A549 (cell line): ENCODE data around the gene HOXB3.

Source experiments
- CEBPB ChIP-seq, 2 experiments: fragments of >200 bp in 1 of 2; sonication (Bioruptor Twin) in 1 of 2; formaldehyde crosslinking in 1 of 2; IDR thresholded peaks; 2 replicates each; pipeline ENCODE4 v1.6.1; 2012 to 2016
- HOXB13 ChIP-seq: fragments of 250-450 bp; sonication (Bioruptor Pico); IDR thresholded peaks from 2 replicates; pipeline ENCODE4 v1.5.0; 2020; ENCODE audit warnings: low read depth, mild to moderate bottlenecking, moderate library complexity
- JUN ChIP-seq, 2 experiments: fragments of >200 bp; sonication (Bioruptor Twin); formaldehyde crosslinking; IDR thresholded peaks; 2 replicates in 1 of 2; 3 replicates in 1 of 2; pipeline ENCODE4 v1.6.1; 2016 to 2017
- PHF8 ChIP-seq: fragments of 200-600 bp; sonication (generic); IDR thresholded peaks from 2 replicates; pipeline ENCODE4 v1.6.1; 2016; ENCODE audit warnings: low read depth, mild to moderate bottlenecking, antibody characterized with exemption, moderate library complexity, borderline replicate concordance
- POLR2A ChIP-seq: IDR thresholded peaks from 2 replicates; pipeline ENCODE4 v1.6.1; 2012; ENCODE audit warnings: mild to moderate bottlenecking, low read length
- SMC3 ChIP-seq: fragments of >200 bp; sonication (Bioruptor Twin); formaldehyde crosslinking; IDR thresholded peaks from 3 replicates; pipeline ENCODE4 v1.6.1; 2018; ENCODE audit warnings: inconsistent platforms
- SREBF2 ChIP-seq: fragments of 450-650 bp; IDR thresholded peaks from 2 replicates; pipeline ENCODE4 v1.6.1; 2014; ENCODE audit warnings: mild to moderate bottlenecking, moderate library complexity
- TF ChIP-seq, protein P1 (sequence below): fragments of >200 bp; sonication (Bioruptor Twin); formaldehyde crosslinking; IDR thresholded peaks from 3 replicates; pipeline ENCODE4 v1.5.1; 2016
- TF ChIP-seq, protein P2 (sequence below): IDR thresholded peaks from 2 replicates; pipeline ENCODE4 v1.6.1; 2012; ENCODE audit warnings: low read depth, borderline replicate concordance
- TF ChIP-seq, protein P3 (sequence below): fragments of 200-600 bp; sonication (generic); IDR thresholded peaks from 2 replicates; pipeline ENCODE4 v1.6.1; 2016; ENCODE audit warnings: antibody characterized with exemption, mild to moderate bottlenecking, moderate library complexity
- TF ChIP-seq, protein P4 (sequence below): IDR thresholded peaks from 2 replicates; pipeline ENCODE4 v1.6.1; 2012

DNA sequence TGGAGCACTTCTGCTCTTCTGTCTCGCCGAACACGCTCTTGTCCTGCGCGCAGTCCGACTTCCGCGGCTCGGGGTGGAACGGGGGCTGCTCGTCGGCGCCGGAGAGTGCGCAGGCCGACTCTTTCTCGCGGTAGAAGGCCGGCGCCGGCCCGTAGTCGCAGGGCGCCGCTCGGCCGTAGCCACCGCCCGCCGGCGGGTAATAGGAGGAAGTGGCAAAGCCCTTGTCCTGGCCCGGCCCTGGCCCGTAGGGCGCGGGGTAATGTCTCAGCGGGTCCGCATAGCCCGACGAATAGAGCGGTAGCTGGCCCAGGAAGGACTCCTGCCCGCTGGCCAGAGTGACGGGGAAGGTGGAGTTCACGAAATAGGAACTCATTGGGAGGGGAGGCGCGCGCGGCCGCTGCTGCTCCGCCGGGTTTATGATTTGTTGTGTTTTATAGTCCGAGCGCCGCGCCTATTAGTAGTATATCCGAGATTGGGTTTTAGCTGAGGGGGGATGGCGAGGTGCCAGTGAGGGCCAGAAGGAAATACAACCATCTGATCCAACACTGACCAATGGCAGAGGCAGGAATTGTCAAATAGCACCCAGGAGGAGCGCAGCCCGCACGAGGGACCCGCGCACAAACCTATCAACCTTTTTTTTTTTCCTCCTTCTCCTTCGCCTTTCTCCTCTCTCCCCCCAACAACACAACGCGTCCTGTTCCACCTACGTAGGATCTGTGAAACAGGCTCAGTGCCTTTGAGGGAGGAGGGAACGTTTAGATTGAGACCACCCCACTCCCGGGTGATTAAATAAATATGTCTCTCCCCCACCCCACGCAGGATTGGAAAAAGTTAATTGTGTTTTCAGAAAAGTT, 8.0 kb upstream of the HOXB3 start:
- TF ChIP-seq, protein P1, sequence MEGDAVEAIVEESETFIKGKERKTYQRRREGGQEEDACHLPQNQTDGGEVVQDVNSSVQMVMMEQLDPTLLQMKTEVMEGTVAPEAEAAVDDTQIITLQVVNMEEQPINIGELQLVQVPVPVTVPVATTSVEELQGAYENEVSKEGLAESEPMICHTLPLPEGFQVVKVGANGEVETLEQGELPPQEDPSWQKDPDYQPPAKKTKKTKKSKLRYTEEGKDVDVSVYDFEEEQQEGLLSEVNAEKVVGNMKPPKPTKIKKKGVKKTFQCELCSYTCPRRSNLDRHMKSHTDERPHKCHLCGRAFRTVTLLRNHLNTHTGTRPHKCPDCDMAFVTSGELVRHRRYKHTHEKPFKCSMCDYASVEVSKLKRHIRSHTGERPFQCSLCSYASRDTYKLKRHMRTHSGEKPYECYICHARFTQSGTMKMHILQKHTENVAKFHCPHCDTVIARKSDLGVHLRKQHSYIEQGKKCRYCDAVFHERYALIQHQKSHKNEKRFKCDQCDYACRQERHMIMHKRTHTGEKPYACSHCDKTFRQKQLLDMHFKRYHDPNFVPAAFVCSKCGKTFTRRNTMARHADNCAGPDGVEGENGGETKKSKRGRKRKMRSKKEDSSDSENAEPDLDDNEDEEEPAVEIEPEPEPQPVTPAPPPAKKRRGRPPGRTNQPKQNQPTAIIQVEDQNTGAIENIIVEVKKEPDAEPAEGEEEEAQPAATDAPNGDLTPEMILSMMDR = no peak
- no peak for TF ChIP-seq HOXB13 (CRISPR knock-in tag)
- TF ChIP-seq, protein P2, sequence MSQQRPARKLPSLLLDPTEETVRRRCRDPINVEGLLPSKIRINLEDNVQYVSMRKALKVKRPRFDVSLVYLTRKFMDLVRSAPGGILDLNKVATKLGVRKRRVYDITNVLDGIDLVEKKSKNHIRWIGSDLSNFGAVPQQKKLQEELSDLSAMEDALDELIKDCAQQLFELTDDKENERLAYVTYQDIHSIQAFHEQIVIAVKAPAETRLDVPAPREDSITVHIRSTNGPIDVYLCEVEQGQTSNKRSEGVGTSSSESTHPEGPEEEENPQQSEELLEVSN = no peak
- TF ChIP-seq, protein P3, sequence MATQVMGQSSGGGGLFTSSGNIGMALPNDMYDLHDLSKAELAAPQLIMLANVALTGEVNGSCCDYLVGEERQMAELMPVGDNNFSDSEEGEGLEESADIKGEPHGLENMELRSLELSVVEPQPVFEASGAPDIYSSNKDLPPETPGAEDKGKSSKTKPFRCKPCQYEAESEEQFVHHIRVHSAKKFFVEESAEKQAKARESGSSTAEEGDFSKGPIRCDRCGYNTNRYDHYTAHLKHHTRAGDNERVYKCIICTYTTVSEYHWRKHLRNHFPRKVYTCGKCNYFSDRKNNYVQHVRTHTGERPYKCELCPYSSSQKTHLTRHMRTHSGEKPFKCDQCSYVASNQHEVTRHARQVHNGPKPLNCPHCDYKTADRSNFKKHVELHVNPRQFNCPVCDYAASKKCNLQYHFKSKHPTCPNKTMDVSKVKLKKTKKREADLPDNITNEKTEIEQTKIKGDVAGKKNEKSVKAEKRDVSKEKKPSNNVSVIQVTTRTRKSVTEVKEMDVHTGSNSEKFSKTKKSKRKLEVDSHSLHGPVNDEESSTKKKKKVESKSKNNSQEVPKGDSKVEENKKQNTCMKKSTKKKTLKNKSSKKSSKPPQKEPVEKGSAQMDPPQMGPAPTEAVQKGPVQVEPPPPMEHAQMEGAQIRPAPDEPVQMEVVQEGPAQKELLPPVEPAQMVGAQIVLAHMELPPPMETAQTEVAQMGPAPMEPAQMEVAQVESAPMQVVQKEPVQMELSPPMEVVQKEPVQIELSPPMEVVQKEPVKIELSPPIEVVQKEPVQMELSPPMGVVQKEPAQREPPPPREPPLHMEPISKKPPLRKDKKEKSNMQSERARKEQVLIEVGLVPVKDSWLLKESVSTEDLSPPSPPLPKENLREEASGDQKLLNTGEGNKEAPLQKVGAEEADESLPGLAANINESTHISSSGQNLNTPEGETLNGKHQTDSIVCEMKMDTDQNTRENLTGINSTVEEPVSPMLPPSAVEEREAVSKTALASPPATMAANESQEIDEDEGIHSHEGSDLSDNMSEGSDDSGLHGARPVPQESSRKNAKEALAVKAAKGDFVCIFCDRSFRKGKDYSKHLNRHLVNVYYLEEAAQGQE = no peak
- no peak for TF ChIP-seq POLR2A
- no peak for TF ChIP-seq PHF8
- TF ChIP-seq, protein P4, sequence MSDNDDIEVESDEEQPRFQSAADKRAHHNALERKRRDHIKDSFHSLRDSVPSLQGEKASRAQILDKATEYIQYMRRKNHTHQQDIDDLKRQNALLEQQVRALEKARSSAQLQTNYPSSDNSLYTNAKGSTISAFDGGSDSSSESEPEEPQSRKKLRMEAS = no peak
- TF ChIP-seq CEBPB (IDR thresholded peaks at IDR 0.05) = no peak
- TF ChIP-seq SREBF2 = no peak
- no peak for TF ChIP-seq JUN (IDR thresholded peaks at IDR 0.05)
- no peak for TF ChIP-seq SMC3
